Bronchial epithelial cell (primary cell): ENCODE measurements around the gene KPNA5. TPM values are rescaled to one million over a fixed set of nuclear protein-coding genes. Genes with fewer than 3 reads are reported as not detected.

Experiments
- DNase-seq: peaks from one replicate; pipeline ENCODE4 v3.0.0-alpha.2; 2010; ENCODE audit warnings: low read depth
- FAIRE-seq: peaks from 2 replicates; lab custom pipeline; 2011; peaks lifted over from hg19 to GRCh38; lab: Jason Lieb, UNC
- H3K27me3 ChIP-seq: 2 replicates; pipeline ENCODE4 v1.5.1; 2011; ENCODE audit warnings: low read length; ENCODE audit not compliant: control insufficient read depth, insufficient read depth
- H3K36me3 ChIP-seq: 2 replicates; pipeline ENCODE4 v1.5.1; 2011; ENCODE audit warnings: low read length; ENCODE audit not compliant: control insufficient read depth, insufficient read depth
- H3K4me3 ChIP-seq: 2 replicates; pipeline ENCODE4 v1.5.1; 2011; ENCODE audit warnings: mild to moderate bottlenecking, low read depth, low read length, control low read depth
- CTCF ChIP-seq: IDR thresholded peaks from 2 replicates; pipeline ENCODE4 v1.5.1; 2011; ENCODE audit warnings: mild to moderate bottlenecking, moderate library complexity, low read length, control low read depth, inconsistent platforms; ENCODE audit not compliant: insufficient read depth, severe bottlenecking
- total RNA-seq: library from RNA; depleted of rRNA; stranded (reverse); fragments of >200 nt; gene quantifications from 2 replicates; pipeline ENCODE4 v1.2.1, GENCODE V29; 2014

Gene KPNA5
- total RNA-seq, 1 donor from 2014 or later: 3.2 TPM

- no peak for FAIRE-seq
- no peaks in the 10 kb centered on the region for H3K36me3 ChIP-seq
- H3K27me3 ChIP-seq: no peaks in the 10 kb centered on the region
- H3K4me3 ChIP-seq: no peak overlapping the region
- no peak for TF ChIP-seq CTCF
- DNase-seq: no peak
These were observed 60.6 kb downstream of the KPNA5 start for GRCh38 chr6:116741571-116741970.

GRCh38 chr6:116745176-116745575 lies 64.2 kb downstream of the KPNA5 start:
- DNase-seq (no peak), FAIRE-seq (no peak)
- Histone ChIP-seq H3K36me3 (no peaks in the 10 kb centered on the region), H3K4me3 (no peak overlapping the region), H3K27me3 (no peaks in the 10 kb centered on the region)
- TF ChIP-seq CTCF: no peak

GRCh38 chr6:116761779-116762178 lies 80.8 kb downstream of the KPNA5 start:
- FAIRE-seq: no peak

GRCh38 chr6:116762235-116762634 lies 81.2 kb downstream of the KPNA5 start:
- H3K4me3 ChIP-seq: no peak overlapping the region
- peaks cover 13% of the 10 kb centered on the region for H3K27me3 ChIP-seq
- TF ChIP-seq CTCF: no peak
- H3K36me3 ChIP-seq: no peaks in the 10 kb centered on the region
- no peak for FAIRE-seq
- no peak for DNase-seq

More at GRCh38 chr6:116761779-116762178, 80.8 kb downstream of the KPNA5 start:
- H3K36me3 ChIP-seq: no peaks in the 10 kb centered on the region
- no peak for TF ChIP-seq CTCF
- H3K4me3 ChIP-seq: no peak overlapping the region
- DNase-seq: no peak
- H3K27me3 ChIP-seq: peaks cover 13% of the 10 kb centered on the region

GRCh38 chr6:116763048-116763447 lies 82.0 kb downstream of the KPNA5 start:
- Histone ChIP-seq H3K27me3 (peaks cover 13% of the 10 kb centered on the region), H3K4me3 (no peak overlapping the region), H3K36me3 (no peaks in the 10 kb centered on the region)
- FAIRE-seq (no peak), DNase-seq (no peak)
- no peak for TF ChIP-seq CTCF

- no peak for FAIRE-seq
- DNase-seq: no peak
- no peak for TF ChIP-seq CTCF
- Histone ChIP-seq H3K36me3 (no peaks in the 10 kb centered on the region), H3K27me3 (peaks cover 13% of the 10 kb centered on the region), H3K4me3 (no peak overlapping the region)
These were observed 83.1 kb downstream of the KPNA5 start for GRCh38 chr6:116763906-116764628.
